ENCODE results near the gene RNU1-4.

GRCh38 chr1:16719571-16720350 is 20.6 kb upstream of the RNU1-4 start:
- TF ChIP-seq EZH2phosphoT487 (IDR thresholded peaks at IDR 0.05; ENCODE audit: low read depth) = no peak
- TF ChIP-seq CTCF (IDR thresholded peaks at IDR 0.05; ENCODE audit: low read depth, low read length) = no peak

Data from OCI-LY3 (cell line).